Motor neuron (in vitro differentiated cells): Measurements from ENCODE around the gene DUSP16. TPM values are rescaled to one million over a fixed set of nuclear protein-coding genes. Genes with fewer than 3 reads are reported as not detected.
A peak's percentile ranks its signal among the peaks of the same experiment; 100 is the strongest.
"Not testable (repeated sequence)": the region's sequence is repeated elsewhere in the genome, so short reads cannot be mapped to it uniquely, and the experiment has no call there.

Experiments
- ATAC-seq, 8 experiments: fragments of 200-7000 bp; cut with Tn5 transposase; replicated peaks in 6 of 8; 2 replicates each; pipeline ENCODE4 v1.8.0; 2021; ENCODE audit warnings: mild to moderate bottlenecking in 8 of 8, moderate library complexity in 8 of 8
- H3K27ac ChIP-seq, 2 donors: fragments of 250-450 bp; sonication (Bioruptor Pico); 2 replicates each; pipeline ENCODE4 v1.9.0; 2021; ENCODE audit warnings: antibody characterized with exemption in 2 of 2, mild to moderate bottlenecking in 2 of 2, moderate library complexity in 1 of 2
- H3K4me1 ChIP-seq, 2 donors: fragments of 250-450 bp; sonication (Bioruptor Pico); replicated peaks in 1 of 2; 2 replicates each; pipeline ENCODE4 v1.6.1; 2021; ENCODE audit warnings: antibody characterized with exemption in 2 of 2, mild to moderate bottlenecking in 2 of 2, moderate library complexity in 1 of 2
- H3K4me3 ChIP-seq, 5 donors: fragments of 250-450 bp; sonication (Bioruptor Pico); 2 replicates each; pipeline ENCODE4 v1.9.0; 2021; ENCODE audit warnings: antibody characterized with exemption in 5 of 5, mild to moderate bottlenecking in 5 of 5, moderate library complexity in 4 of 5
- WGBS, 10 experiments: fragments of 450-650 bp; shearing (Covaris generic); methylation state at CpG; one replicate each; pipeline ENCODE4 v1.0.0; 2022; 5-methylcytosine and 5-hydroxymethylcytosine counted together
- in situ Hi-C, 9 experiments: fragments of 400-800 bp; cut with MboI; loops; one replicate each; pipeline ENCODE4 v1.15.0; 2021; ENCODE audit warnings: low sequenced_read_pairs in 9 of 9, low pct_unique_long_range_greater_than_20kb in 2 of 9; ENCODE audit not compliant: unreplicated experiment in 9 of 9
- total RNA-seq, 8 experiments: library from RNA; unstranded; fragments of 300-600 nt; gene quantifications; 2 replicates each; pipeline versions ENCODE4 v1.2.3 to v1.2.4, GENCODE V29; 2022

The DUSP16 gene
- total RNA-seq, 8 experiments from 2014 or later: 5.3 to 33.9 (median 25.0) TPM

GRCh38 chr12:12538535-12538934 is 24.1 kb downstream of the DUSP16 start:
- ATAC-seq: no peak
- in situ Hi-C loops: no loop called here
- WGBS, 10 experiments: 33 to 100% (median 100%) methylated on average over 1 to 3 of the region's 3 CpGs; no CpG with 5 or more reads in 1 of the 10 experiments
- H3K4me3 ChIP-seq: no peak overlapping the region
- no peak overlapping the region for H3K27ac ChIP-seq
- peaks cover 3 to 7% of the 10 kb centered on the region in 2 donors for H3K4me1 ChIP-seq

GRCh38 chr12:12537421-12537820 is 25.2 kb downstream of the DUSP16 start:
- Histone ChIP-seq H3K4me3 (no peak overlapping the region), H3K27ac (no peak overlapping the region), H3K4me1 (peaks cover 3 to 11% of the 10 kb centered on the region in 2 donors)
- WGBS, 10 experiments: 73 to 100% (median 100%) methylated on average over 1 to 2 of the region's 2 CpGs; no CpG with 5 or more reads in 1 of the 10 experiments
- in situ Hi-C loops: no loop called here
- ATAC-seq: no peak

- H3K4me3 ChIP-seq: no peak overlapping the region
- ATAC-seq: no peak
- H3K27ac ChIP-seq: no peak overlapping the region
- WGBS, 10 experiments: 60 to 100% (median 91%) methylated on average over 1 to 4 of the region's 4 CpGs; no CpG with 5 or more reads in 1 of the 10 experiments
- H3K4me1 ChIP-seq: peaks cover 3 to 11% of the 10 kb centered on the region in 2 donors
- in situ Hi-C loops: no loop called here
These were observed 27.7 kb downstream of the DUSP16 start for GRCh38 chr12:12534975-12535374.

- Histone ChIP-seq H3K4me3 (no peak overlapping the region), H3K27ac (no peak overlapping the region), H3K4me1 (peaks cover 2 to 11% of the 10 kb centered on the region in 2 donors)
- in situ Hi-C loops: no loop called here
- 80 to 100% (median 90%) methylated on average over 1 to 6 of the region's 8 CpGs for WGBS, 10 experiments
- peak in 4 of 8 experiments; percentile 24 to 48 (median 32) for ATAC-seq
These were observed 28.3 kb downstream of the DUSP16 start for GRCh38 chr12:12534166-12534866.

- WGBS, 10 experiments: 30 to 100% (median 86%) methylated on average over 1 to 6 of the region's 6 CpGs
- H3K4me1 ChIP-seq: peaks cover 0 to 11% of the 10 kb centered on the region in 2 donors
- no peak overlapping the region for H3K4me3 ChIP-seq
- H3K27ac ChIP-seq: no peak overlapping the region
- ATAC-seq: peak in 3 of 8 experiments; percentile 76 to 96 (median 95)
- in situ Hi-C loops: no loop called here
These were observed 29.3 kb downstream of the DUSP16 start for GRCh38 chr12:12533238-12533829.

- ATAC-seq: no peak
- 80 to 100% (median 90%) methylated on average over 1 to 2 of the region's 2 CpGs for WGBS, 10 experiments
- no peak overlapping the region for H3K27ac ChIP-seq
These were observed 31.5 kb downstream of the DUSP16 start for GRCh38 chr12:12531194-12531593.

GRCh38 chr12:12529783-12530421 is 32.8 kb downstream of the DUSP16 start:
- no peak overlapping the region for H3K4me3 ChIP-seq
- ATAC-seq: no peak
- in situ Hi-C loops: no loop called here
- H3K4me1 ChIP-seq: peaks cover 0 to 11% of the 10 kb centered on the region in 2 donors
- H3K27ac ChIP-seq: no peak overlapping the region
- 67 to 100% (median 98%) methylated on average over 1 to 2 of the region's 2 CpGs; no CpG with 5 or more reads in 2 of the 10 experiments for WGBS, 10 experiments

More at GRCh38 chr12:12531194-12531593, 31.5 kb downstream of the DUSP16 start:
- H3K4me3 ChIP-seq: no peak overlapping the region
- in situ Hi-C loops: no loop called here
- H3K4me1 ChIP-seq: peaks cover 0 to 11% of the 10 kb centered on the region in 2 donors

- H3K4me3 ChIP-seq: no peak overlapping the region
- peaks cover 0 to 4% of the 10 kb centered on the region in 2 donors for H3K4me1 ChIP-seq
- 80 to 100% (median 93%) methylated on average over 1 to 6 of the region's 6 CpGs for WGBS, 10 experiments
- in situ Hi-C loops: no loop called here
- ATAC-seq: no peak
- no peak overlapping the region for H3K27ac ChIP-seq
These were observed 34.0 kb downstream of the DUSP16 start for GRCh38 chr12:12528361-12529270.

- no peaks in the 10 kb centered on the region for H3K4me1 ChIP-seq
- no peak overlapping the region for H3K27ac ChIP-seq
- in situ Hi-C loops: no loop called here
- no peak for ATAC-seq
- H3K4me3 ChIP-seq: no peak overlapping the region
- 81 to 100% (median 92%) methylated on average over 1 to 4 of the region's 5 CpGs; no CpG with 5 or more reads in 2 of the 10 experiments for WGBS, 10 experiments
These were observed 34.8 kb downstream of the DUSP16 start for GRCh38 chr12:12527820-12528296.

GRCh38 chr12:12524128-12524527 is 38.5 kb downstream of the DUSP16 start:
- ATAC-seq: no peak
- no peak overlapping the region for H3K4me3 ChIP-seq
- peaks cover 11 to 15% of the 10 kb centered on the region in 2 donors for H3K4me1 ChIP-seq
- H3K27ac ChIP-seq: no peak overlapping the region
- in situ Hi-C loops: loop anchor here in 1 of 9 experiments (25.0 kb wide), 1 partner anchor 188 kb away; the partner anchor contains the start of gene CDKN1B

GRCh38 chr12:12523229-12523628 is 39.4 kb downstream of the DUSP16 start:
- in situ Hi-C loops: loop anchor here in 1 of 9 experiments (25.0 kb wide), 1 partner anchor 189 kb away; the partner anchor contains the start of gene CDKN1B
- ATAC-seq: no peak
- Histone ChIP-seq H3K4me3 (no peak overlapping the region), H3K27ac (no peak overlapping the region), H3K4me1 (peaks cover 17 to 24% of the 10 kb centered on the region in 2 donors)

GRCh38 chr12:12522657-12523056 is 40.0 kb downstream of the DUSP16 start:
- peaks cover 17 to 30% of the 10 kb centered on the region in 2 donors for H3K4me1 ChIP-seq
- not testable (repeated sequence) for H3K27ac ChIP-seq, ATAC-seq, H3K4me3 ChIP-seq
- in situ Hi-C loops: loop anchor here in 1 of 9 experiments (25.0 kb wide), 1 partner anchor 190 kb away; the partner anchor contains the start of gene CDKN1B
- WGBS, 10 experiments: 100% methylated on average over 1 to 4 of the region's 4 CpGs; no CpG with 5 or more reads in 5 of the 10 experiments
